ENCODE measurements around the gene BPIFB3.

DNA sequence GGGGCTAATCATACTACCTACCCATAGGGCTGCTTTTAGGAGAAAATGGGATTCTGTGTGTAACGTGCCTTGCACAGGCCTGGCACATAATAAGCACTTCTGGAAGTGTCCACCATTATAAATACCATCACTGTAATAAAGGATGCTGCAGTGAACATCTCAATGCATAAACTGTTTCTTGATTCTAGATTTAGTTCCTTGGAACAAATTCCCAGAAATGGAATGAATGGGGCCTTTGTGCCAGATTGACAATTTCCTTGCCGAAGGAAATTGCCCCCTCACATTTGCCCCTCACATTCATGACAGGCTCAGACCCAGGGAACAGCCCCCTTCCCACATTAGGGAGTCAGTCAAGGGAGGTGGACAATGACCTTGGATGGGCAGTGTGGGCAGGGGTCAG, 55.0 kb downstream of the BPIFB3 start:
- TF ChIP-seq, protein P1, sequence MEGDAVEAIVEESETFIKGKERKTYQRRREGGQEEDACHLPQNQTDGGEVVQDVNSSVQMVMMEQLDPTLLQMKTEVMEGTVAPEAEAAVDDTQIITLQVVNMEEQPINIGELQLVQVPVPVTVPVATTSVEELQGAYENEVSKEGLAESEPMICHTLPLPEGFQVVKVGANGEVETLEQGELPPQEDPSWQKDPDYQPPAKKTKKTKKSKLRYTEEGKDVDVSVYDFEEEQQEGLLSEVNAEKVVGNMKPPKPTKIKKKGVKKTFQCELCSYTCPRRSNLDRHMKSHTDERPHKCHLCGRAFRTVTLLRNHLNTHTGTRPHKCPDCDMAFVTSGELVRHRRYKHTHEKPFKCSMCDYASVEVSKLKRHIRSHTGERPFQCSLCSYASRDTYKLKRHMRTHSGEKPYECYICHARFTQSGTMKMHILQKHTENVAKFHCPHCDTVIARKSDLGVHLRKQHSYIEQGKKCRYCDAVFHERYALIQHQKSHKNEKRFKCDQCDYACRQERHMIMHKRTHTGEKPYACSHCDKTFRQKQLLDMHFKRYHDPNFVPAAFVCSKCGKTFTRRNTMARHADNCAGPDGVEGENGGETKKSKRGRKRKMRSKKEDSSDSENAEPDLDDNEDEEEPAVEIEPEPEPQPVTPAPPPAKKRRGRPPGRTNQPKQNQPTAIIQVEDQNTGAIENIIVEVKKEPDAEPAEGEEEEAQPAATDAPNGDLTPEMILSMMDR (IDR thresholded peaks at IDR 0.05): no peak
- no peak for TF ChIP-seq POLR2A (IDR thresholded peaks at IDR 0.05)

Measured in adrenal gland (tissue), 5 donors.